GM19240 (cell line): ENCODE results near the gene CNIH4.
"Not testable (repeated sequence)": the region's sequence is repeated elsewhere in the genome, so short reads cannot be mapped to it uniquely, and the experiment has no call there.

ENCODE experiments used
- DNase-seq: peaks from one replicate; pipeline ENCODE4 v3.0.0; 2011; ENCODE audit warnings: low spot score; ENCODE audit not compliant: insufficient read length

Gene CNIH4

GRCh38 chr1:224399887-224400286 lies 43.2 kb downstream of the CNIH4 start:
- DNase-seq = no peak

- DNase-seq = no peak
Measured at GRCh38 chr1:224402472-224403036, 45.9 kb downstream of the CNIH4 start.

DNA sequence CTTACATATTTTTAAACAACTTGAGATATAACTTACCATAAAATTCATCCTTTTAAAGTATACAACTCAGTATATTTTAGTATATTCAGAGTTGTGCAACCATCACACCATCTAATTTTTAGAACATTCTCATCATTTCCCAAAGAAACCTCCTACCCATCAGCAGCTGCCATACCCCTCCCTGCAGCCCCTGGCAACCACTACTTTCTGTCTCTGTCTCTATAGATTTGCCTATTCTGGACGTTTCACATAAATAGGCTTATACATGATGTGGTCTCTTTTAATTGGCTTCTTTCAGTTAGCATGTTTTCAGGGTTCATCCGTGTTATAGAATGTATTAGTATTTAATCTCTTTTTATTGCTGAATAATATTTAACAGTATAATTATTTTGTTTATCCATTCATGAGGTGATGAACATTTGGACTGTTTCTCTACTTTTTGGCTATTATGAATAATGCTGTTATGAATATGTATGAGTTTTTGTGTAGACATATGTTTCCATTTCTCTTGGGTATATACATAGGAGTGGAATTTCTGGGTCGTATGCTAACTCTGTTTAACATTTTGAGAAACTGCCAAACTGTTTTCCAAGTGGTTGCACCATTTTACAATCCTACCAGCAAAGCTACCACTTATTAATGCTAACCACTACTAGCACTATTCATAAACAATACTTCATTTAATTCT lies 48.4 kb downstream of the CNIH4 start:
- DNase-seq = no peak

DNA sequence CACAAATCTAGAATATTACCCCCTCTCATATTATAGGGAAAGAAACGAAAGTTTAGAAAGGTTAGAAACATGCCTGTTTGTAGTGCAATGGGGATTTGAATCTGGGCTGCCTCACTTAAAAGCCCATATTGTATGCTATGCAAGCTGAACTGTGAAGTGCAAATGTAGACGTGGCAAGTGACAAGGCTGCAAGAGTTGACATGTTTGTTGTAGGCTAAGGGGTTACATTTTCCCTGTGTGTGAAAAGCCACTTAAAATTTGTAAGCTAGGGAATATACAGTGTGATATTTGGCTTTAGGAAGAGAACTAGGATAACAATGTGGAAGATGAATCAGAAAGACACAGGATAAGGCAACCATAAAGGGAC lies 48.9 kb downstream of the CNIH4 start:
- no peak for DNase-seq

GRCh38 chr1:224406216-224406615 lies 49.5 kb downstream of the CNIH4 start:
- no peak for DNase-seq

DNA sequence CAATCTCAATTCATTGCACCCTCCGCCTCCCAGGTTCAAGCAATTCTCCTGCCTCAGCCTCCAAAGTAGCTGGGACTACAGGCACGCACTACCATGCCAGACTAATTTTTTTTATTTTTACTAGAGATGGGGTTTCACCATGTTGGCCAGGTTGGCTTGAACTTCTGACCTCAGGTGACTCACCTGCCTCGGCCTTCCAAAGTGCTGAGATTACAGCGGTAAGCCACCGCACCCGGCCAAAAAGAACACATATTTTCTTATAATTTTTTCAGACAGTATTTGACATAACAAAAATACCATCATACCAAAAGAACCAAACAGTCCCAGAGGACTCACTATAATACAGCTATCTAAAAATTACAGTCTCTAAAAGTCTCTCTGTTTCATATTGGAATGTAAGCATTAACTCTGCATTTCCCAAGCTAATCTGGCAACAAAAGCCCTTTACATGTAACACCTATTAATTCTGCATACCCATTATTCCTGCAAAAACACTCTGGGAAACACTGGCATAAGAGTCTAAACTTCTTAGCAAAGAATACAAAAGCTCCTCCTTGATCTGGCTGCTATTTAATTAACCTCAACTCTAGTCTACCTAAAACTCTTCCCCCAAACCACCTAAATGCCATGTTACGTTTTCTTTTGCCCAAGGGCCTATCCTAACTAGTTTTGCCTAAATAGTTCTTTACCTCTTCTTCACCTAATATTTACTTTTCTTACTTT lies 51.1 kb downstream of the CNIH4 start:
- no peak for DNase-seq

- DNase-seq = no peak
Measured at GRCh38 chr1:224408294-224408590, 51.6 kb downstream of the CNIH4 start.

DNA sequence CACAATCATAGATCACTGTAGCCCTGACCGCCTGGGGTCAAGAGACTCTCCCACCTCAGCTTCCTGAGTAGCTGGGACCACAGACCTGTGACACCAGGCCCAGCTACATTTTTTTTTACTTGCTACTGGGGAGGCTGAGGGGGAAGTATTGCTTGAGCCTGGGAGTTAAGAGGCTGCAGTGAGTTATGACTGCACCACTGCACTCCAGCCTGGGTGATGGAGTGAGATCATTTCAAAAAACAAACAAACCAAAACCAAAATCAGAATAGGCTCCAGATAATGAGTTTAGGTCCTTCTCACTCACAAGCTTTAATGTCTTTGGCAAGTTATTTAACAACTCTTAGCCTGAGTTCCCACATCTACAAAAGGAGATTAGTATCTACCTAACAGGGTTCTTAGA lies 55.1 kb downstream of the CNIH4 start:
- no peak for DNase-seq

DNA sequence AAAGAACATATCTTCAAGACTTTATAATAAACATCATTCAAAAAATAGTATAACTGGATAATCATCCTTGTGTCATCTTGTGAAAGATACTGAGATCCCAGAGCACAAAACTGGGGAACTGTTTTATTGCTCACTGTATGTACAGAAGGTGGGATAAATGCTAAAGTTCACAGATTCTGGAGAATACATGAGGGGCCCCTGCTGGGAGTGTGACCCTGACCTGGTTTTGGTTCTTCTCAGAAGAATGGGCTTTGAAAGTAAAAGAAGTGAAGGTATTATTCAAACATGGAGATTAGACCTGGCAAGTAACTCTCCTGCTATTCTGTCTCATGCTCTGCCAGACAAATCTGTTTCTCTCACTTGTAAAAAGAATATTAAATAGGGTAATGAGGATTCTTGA lies 63.4 kb downstream of the CNIH4 start:
- DNase-seq = no peak

- no peak for DNase-seq
Measured at GRCh38 chr1:224425279-224425884, 68.7 kb downstream of the CNIH4 start.

DNA sequence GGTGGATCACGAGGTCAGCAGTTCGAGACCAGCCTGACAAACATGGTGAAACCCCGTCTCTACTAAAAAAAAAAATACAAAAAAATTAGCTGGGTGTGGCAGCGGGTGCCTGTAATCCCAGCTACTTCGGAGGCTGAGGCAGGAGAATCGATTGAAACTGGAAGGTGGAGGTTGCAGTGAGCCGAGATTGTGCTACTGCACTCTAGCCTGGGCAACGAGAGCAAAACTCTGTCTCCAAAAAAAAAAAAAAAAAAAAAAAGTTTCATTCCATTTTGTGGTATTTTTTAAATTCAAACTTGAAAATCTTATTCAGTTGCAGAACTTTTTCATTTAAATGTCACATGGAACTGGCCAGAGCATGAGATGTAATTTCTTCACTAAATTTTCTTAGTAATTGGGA lies 70.2 kb downstream of the CNIH4 start:
- DNase-seq = not testable (repeated sequence)

- DNase-seq = no peak
Measured at GRCh38 chr1:224427346-224427745, 70.7 kb downstream of the CNIH4 start.

DNA sequence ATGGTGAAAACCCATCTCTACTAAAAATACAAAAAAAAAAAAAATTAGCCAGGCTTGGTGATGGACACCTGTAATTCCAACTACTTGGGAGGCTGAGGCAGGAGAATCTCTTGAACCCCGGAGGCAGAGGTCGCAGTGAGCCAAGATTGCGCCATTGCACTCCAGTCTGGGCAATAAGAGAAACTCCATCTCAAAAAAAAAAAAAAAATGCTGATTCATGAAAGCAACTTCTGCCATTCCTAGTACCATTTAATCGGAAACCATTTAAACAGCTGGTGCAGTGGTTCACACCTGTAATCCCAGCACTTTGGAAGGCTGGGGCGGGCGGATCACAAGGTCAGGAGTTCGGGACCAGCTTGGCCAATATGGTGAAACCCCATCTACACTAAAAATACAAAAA lies 72.0 kb downstream of the CNIH4 start:
- not testable (repeated sequence) for DNase-seq
